HEK293T (cell line): ENCODE results near the gene IER5L.
"Not testable (repeated sequence)": the region's sequence is repeated elsewhere in the genome, so short reads cannot be mapped to it uniquely, and the experiment has no call there.

Experiments
- CTCF ChIA-PET: fragments of 350-600 bp; formaldehyde crosslinking; extraction: SDS; loops from one replicate; lab custom pipeline; 2021; ENCODE audit warnings: antibody characterized with exemption, inconsistent platforms; lab: Yijun Ruan, JAX
- POLR2A ChIA-PET: fragments of 350-600 bp; formaldehyde crosslinking; extraction: SDS; loops from one replicate; lab custom pipeline; 2020; ENCODE audit warnings: antibody characterized with exemption, inconsistent platforms; lab: Yijun Ruan, JAX
- DNase-seq: peaks from one replicate; pipeline ENCODE4 v3.0.0; 2012; ENCODE audit warnings: mixed read lengths; ENCODE audit errors: extremely low spot score
- ARNT ChIP-seq: fragments of 450-650 bp; IDR thresholded peaks from 2 replicates; pipeline ENCODE4 v1.6.1; 2017; ENCODE audit warnings: mild to moderate bottlenecking
- BHLHE40 ChIP-seq: fragments of 450-650 bp; IDR thresholded peaks from 2 replicates; pipeline ENCODE4 v1.6.1; 2016; ENCODE audit warnings: mild to moderate bottlenecking, moderate library complexity, borderline replicate concordance
- CTBP1 ChIP-seq: fragments of 450-650 bp; IDR thresholded peaks from 2 replicates; pipeline ENCODE4 v1.6.1; 2016; ENCODE audit warnings: borderline replicate concordance
- ELF4 ChIP-seq: fragments of 450-650 bp; IDR thresholded peaks from 2 replicates; pipeline ENCODE4 v1.6.1; 2017; ENCODE audit warnings: antibody characterized with exemption
- FOXA1 ChIP-seq: fragments of 450-650 bp; IDR thresholded peaks from 2 replicates; pipeline ENCODE4 v1.6.1; 2016; ENCODE audit warnings: mild to moderate bottlenecking
- FOXK2 ChIP-seq: fragments of 450-650 bp; IDR thresholded peaks from 2 replicates; pipeline ENCODE4 v1.6.1; 2016; ENCODE audit warnings: mild to moderate bottlenecking
- FOXM1 ChIP-seq: fragments of 450-650 bp; IDR thresholded peaks from 2 replicates; pipeline ENCODE4 v1.6.1; 2017; ENCODE audit warnings: mild to moderate bottlenecking, borderline replicate concordance
- HDGF ChIP-seq: fragments of 450-650 bp; IDR thresholded peaks from 2 replicates; pipeline ENCODE4 v1.6.1; 2017; ENCODE audit warnings: antibody characterized with exemption, borderline replicate concordance
- L3MBTL2 ChIP-seq: fragments of 450-650 bp; conservative IDR thresholded peaks from 2 replicates; pipeline ENCODE4 v1.6.1; 2016; ENCODE audit warnings: mild to moderate bottlenecking
- LEF1 ChIP-seq: fragments of 450-650 bp; IDR thresholded peaks from 2 replicates; pipeline ENCODE4 v1.6.1; 2017; ENCODE audit warnings: mild to moderate bottlenecking, borderline replicate concordance
- NFRKB ChIP-seq: fragments of 450-650 bp; IDR thresholded peaks from 2 replicates; pipeline ENCODE4 v1.6.1; 2016; ENCODE audit warnings: mild to moderate bottlenecking, moderate library complexity
- SP1 ChIP-seq: fragments of 450-650 bp; IDR thresholded peaks from 2 replicates; pipeline ENCODE4 v1.6.1; 2017
- SUZ12 ChIP-seq: fragments of 450-650 bp; IDR thresholded peaks from 2 replicates; pipeline ENCODE4 v1.6.1; 2016; ENCODE audit warnings: mild to moderate bottlenecking
- TARDBP ChIP-seq: fragments of 450-650 bp; IDR thresholded peaks from 2 replicates; pipeline ENCODE4 v1.6.1; 2016
- ZNF384 ChIP-seq: fragments of 450-650 bp; IDR thresholded peaks from 2 replicates; pipeline ENCODE4 v1.6.1; 2016
- TF ChIP-seq, protein P1 (sequence below): fragments of 450-650 bp; IDR thresholded peaks from 2 replicates; pipeline ENCODE4 v1.6.1; 2016

Gene IER5L

DNA sequence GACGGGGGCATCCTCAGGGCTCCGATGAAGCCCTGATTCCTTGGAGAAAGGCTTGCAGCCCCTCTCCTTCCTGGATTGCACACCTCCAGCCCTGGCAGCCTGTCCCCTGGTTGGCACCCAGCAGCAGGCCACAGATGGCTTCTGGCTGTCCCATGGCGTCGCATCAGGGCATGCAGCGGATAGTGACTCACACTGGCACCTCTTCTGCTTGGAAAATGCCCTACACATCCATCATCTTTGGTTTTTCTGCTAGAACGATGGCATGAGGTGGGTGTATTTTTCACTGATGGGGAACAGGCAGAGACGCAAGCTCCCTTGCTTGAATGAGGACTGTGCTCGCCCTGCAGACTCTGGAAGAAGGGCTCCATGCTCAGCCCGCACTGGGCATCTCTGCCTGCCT is 23.2 kb upstream of the IER5L start:
- TF ChIP-seq SP1 (no peak), L3MBTL2 (no peak), FOXA1 (no peak), HDGF (no peak), SUZ12 (no peak), NFRKB (no peak), FOXM1 (no peak), BHLHE40 (no peak), LEF1 (no peak), ELF4 (no peak), TARDBP (no peak), FOXK2 (no peak), ZNF384 (no peak)
- TF ChIP-seq, protein P1, sequence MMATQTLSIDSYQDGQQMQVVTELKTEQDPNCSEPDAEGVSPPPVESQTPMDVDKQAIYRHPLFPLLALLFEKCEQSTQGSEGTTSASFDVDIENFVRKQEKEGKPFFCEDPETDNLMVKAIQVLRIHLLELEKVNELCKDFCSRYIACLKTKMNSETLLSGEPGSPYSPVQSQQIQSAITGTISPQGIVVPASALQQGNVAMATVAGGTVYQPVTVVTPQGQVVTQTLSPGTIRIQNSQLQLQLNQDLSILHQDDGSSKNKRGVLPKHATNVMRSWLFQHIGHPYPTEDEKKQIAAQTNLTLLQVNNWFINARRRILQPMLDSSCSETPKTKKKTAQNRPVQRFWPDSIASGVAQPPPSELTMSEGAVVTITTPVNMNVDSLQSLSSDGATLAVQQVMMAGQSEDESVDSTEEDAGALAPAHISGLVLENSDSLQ = no peak
- DNase-seq = no peak
- CTCF ChIA-PET = no interaction called here
- POLR2A ChIA-PET = no interaction called here

DNA sequence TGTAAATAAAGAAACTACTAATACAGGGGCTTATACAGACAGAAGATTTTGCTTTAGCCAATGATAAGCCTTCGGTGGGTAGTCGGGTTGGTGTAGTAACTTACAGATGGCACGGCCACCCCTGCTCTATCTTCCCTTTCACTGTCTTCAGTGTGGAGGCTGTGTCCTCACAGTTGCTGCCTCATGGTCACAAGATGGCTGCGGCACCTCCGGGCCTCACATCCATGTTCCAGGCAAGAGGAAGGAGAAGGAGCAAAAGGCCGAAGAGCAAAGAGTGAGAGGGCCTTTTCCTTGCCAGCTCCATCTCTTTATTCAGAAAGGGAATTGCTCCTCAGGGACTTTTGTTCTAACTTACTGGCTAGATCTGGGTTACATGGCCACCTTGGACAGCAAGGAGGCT is 22.2 kb upstream of the IER5L start:
- DNase-seq = no peak
- POLR2A ChIA-PET = interaction anchor here (0.6 kb wide), 1 partner anchor 26 kb away, joined by 3 read pairs; no protein-coding TSS in a partner anchor
- TF ChIP-seq L3MBTL2 (no peak), LEF1 (no peak), ARNT (no peak), NFRKB (no peak), SP1 (no peak), FOXA1 (no peak), FOXK2 (no peak), HDGF (no peak), ELF4 (no peak), FOXM1 (no peak), BHLHE40 (no peak), CTBP1 (no peak), SUZ12 (no peak), ZNF384 (no peak), TARDBP (no peak)
- TF ChIP-seq, protein P1 = no peak
- CTCF ChIA-PET = no interaction called here

DNA sequence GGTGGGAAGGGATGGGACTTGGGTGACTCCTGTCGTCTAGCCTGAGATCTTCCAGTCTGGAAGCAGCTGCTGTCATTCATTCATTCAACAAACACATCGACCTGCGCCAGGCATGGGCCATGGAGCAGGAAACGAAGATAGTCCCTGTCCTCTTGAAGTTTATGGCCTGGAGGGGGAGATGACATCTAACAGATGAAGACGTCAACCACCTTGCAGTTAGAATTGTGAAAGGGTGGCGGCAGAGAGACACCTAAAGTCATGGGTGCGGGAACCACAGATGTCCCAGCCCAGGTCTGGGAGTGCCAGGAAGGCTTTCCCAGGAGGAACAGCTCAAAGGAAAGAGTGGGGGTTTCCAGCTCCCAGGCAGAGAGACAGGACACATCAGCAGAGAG is 21.0 kb upstream of the IER5L start:
- TF ChIP-seq L3MBTL2 (no peak), LEF1 (no peak), TARDBP (no peak), FOXA1 (no peak), FOXK2 (no peak), BHLHE40 (no peak), HDGF (no peak), FOXM1 (no peak), ELF4 (no peak), SP1 (no peak), SUZ12 (no peak), ARNT (no peak), ZNF384 (no peak), NFRKB (no peak), CTBP1 (no peak)
- TF ChIP-seq, protein P1 = no peak
- CTCF ChIA-PET = interaction anchor here (0.6 kb wide), 1 partner anchor 24 kb away, joined by 3 read pairs; no protein-coding TSS in a partner anchor
- DNase-seq = no peak
- POLR2A ChIA-PET = interaction anchor here (1.2 kb wide), 1 partner anchor 21 kb away, joined by 5 read pairs; the partner anchor contains the start of gene IER5L

DNA sequence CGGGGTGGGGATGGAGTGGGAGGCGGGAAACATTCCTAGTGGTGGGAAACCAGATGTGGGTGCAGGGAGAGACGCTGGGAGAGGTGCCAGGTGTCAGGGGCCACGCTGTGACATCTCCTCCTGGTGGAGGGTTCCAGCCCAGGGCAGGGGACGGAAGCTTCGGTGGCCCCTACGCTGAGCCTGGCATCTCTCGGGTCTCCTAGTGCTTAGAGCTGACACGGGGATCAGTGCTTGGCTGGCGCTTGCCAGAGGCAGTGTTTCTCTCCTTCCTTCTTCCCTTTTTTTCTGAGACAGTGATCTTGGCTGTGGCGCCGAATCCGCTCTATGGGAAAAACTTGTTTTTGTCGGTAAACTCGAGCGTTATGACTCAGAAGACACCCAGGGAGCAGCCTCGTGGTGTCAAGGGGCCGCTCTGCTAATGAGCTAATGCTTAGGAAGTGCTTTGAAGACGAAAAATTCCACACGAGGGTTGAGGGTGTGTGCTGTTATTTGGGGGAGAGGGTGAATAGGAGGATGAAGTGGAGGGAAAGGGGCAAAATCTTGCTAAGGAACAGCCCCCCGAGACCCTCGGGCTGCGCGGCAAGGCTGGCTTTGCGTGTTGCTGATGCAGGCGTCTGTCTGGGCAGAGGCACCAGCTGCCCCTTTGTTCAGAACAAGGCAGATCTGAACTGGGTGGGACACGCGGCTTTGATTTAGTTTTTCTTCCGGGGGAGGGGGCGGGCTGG is 20.4 kb upstream of the IER5L start:
- ChIA-PET CTCF (interaction anchor here (0.6 to 0.7 kb wide), 2 partner anchors 60 to 1142 kb away, joined by 3 read pairs; no protein-coding TSS in a partner anchor), POLR2A (interaction anchor here (1.2 kb wide), 1 partner anchor 21 kb away, joined by 5 read pairs; the partner anchor contains the start of gene IER5L)
- TF ChIP-seq FOXA1 (no peak), SUZ12 (no peak), SP1 (no peak), CTBP1 (no peak), NFRKB (no peak), FOXM1 (no peak)
- no peak for DNase-seq

DNA sequence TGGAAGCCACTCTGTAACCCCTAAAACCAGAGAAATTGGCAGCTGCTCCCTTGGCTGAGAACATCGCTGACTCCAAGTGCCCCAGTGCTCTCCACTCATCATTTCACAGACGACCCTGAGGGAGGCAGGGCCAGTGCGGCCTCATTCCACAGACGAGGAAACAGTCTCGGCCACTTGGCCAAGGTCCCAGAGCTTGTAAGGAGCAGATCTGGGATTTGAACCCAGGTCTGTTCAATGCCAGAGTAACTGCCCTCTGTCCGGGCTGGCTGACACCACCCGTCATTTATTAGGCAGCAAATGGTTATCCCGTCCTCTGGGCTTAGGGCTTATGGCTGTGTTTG is 19.9 kb upstream of the IER5L start:
- POLR2A ChIA-PET = interaction anchor here (1.2 kb wide), 1 partner anchor 20 kb away, joined by 5 read pairs; the partner anchor contains the start of gene IER5L

DNA sequence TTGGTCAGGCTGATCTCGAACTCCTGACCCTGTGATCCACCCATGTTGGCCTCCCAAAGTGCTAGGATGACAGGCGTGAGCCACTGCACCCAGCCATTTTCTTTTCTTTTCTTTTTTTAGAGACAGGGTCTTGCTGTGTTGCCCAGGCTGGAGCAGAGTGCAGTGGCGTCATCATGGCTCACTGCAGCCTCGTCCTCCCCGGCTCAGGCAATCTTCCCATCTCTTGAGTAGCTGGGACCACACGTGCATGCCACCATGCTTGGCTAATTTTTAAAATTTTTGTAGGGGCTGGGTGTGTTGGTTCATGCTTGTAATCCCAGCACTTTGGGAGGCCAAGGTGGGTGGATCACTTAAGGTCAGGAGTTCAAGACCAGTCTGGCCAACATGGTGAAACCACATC is 19.0 kb upstream of the IER5L start:
- POLR2A ChIA-PET = interaction anchor here (1.3 kb wide), 1 partner anchor 19 kb away, joined by 3 read pairs; the partner anchor contains the start of gene IER5L
- CTCF ChIA-PET, DNase-seq: not testable (repeated sequence)

More for the DNA sequence above, 19.9 kb upstream of the IER5L start:
- TF ChIP-seq SUZ12 = no peak
- no peak for TF ChIP-seq NFRKB
- no peak for TF ChIP-seq FOXM1
- TF ChIP-seq ZNF384 = no peak
- no peak for TF ChIP-seq BHLHE40
- TF ChIP-seq ARNT = no peak
- no peak for TF ChIP-seq SP1
- no peak for TF ChIP-seq FOXA1
- no peak for TF ChIP-seq CTBP1
- TF ChIP-seq L3MBTL2 = no peak
- no peak for TF ChIP-seq FOXK2
- TF ChIP-seq, protein P1 = no peak
- no peak for TF ChIP-seq LEF1
- no peak for TF ChIP-seq ELF4
- no peak for TF ChIP-seq TARDBP
- TF ChIP-seq HDGF = no peak
- DNase-seq = no peak
- CTCF ChIA-PET = interaction anchor here (0.6 to 0.7 kb wide), 2 partner anchors 61 to 1143 kb away, joined by 3 read pairs; no protein-coding TSS in a partner anchor
